Activated CD8-positive, alpha-beta T cell treated with anti-CD3 and anti-CD28 coated beads for 36 hours (primary cell): ENCODE data around the gene IRF1. TPM values are rescaled to one million over a fixed set of nuclear protein-coding genes. Genes with fewer than 3 reads are reported as not detected.

Experiments
- ATAC-seq: fragments of 200-7000 bp; cut with Tn5 transposase; one replicate; pipeline ENCODE4 v1.10.0; 2021; ENCODE audit warnings: mild to moderate bottlenecking, moderate library complexity
- CTCF ChIA-PET: fragments of 350-600 bp; sonication (Branson Sonifier 250); formaldehyde crosslinking; loops from one replicate; lab custom pipeline; 2021; ENCODE audit warnings: antibody characterized with exemption; lab: Charles Lee
- POLR2A ChIA-PET: fragments of 350-600 bp; sonication (Branson Sonifier 250); formaldehyde crosslinking; loops from one replicate; lab custom pipeline; 2021; ENCODE audit warnings: antibody characterized with exemption; lab: Charles Lee
- DNase-seq: peaks from one replicate; pipeline ENCODE4 v3.0.0-alpha.2; 2020
- H3K27ac Mint-ChIP-seq: one replicate; pipeline ENCODE4 v1.8.0; 2021; ENCODE audit warnings: mild to moderate bottlenecking, mixed read lengths
- H3K27me3 Mint-ChIP-seq: one replicate; pipeline ENCODE4 v1.8.0; 2021; ENCODE audit warnings: mixed read lengths
- H3K36me3 Mint-ChIP-seq: one replicate; pipeline ENCODE4 v1.8.0; 2021; ENCODE audit warnings: low read depth, mixed read lengths
- H3K4me1 Mint-ChIP-seq: one replicate; pipeline ENCODE4 v1.8.0; 2021; ENCODE audit warnings: low read depth, mixed read lengths
- H3K4me3 Mint-ChIP-seq: one replicate; pipeline ENCODE4 v1.8.0; 2021; ENCODE audit warnings: mild to moderate bottlenecking, moderate library complexity, mixed read lengths
- H3K9me3 Mint-ChIP-seq: one replicate; pipeline ENCODE4 v1.8.0; 2021; ENCODE audit warnings: mixed read lengths
- intact Hi-C: fragments of 100-400 bp; cut with micrococcal nuclease; formaldehyde crosslinking; loops from one replicate; pipeline ENCODE4 v1.10.0; 2022
- total RNA-seq, 2 experiments: library from RNA; stranded (reverse); gene quantifications; one replicate each; pipeline ENCODE4 v1.2.3, GENCODE V29; 2021
- TF ChIP-seq, protein P1 (sequence below): fragments of 200-600 bp; IDR thresholded peaks from one replicate; pipeline ENCODE4 v1.8.0; 2022; ENCODE audit warnings: antibody characterized with exemption, mild to moderate bottlenecking

IRF1 gene
- total RNA-seq, 2 experiments from 2014 or later: 121 to 128 TPM

GRCh38 chr5:132501629-132501956, 11.0 kb upstream of the IRF1 start:
- H3K9me3 Mint-ChIP-seq: no peaks in the 10 kb centered on the region
- H3K4me3 Mint-ChIP-seq: no peak overlapping the region
- ChIA-PET POLR2A (interaction anchor here (0.8 to 36.6 kb wide), 6 partner anchors 10 to 114 kb away, joined by 4 to 1641 read pairs (median 54); partner anchors contain the start of gene IRF1), CTCF (interaction anchor here (0.6 to 13.9 kb wide), 28 partner anchors 8 to 437 kb away, joined by 3 to 342 read pairs (median 8); partner anchors contain the start of genes KIF3A and SLC22A5)
- peaks cover 36% of the 10 kb centered on the region for H3K4me1 Mint-ChIP-seq
- DNase-seq: no peak
- TF ChIP-seq, protein P1, sequence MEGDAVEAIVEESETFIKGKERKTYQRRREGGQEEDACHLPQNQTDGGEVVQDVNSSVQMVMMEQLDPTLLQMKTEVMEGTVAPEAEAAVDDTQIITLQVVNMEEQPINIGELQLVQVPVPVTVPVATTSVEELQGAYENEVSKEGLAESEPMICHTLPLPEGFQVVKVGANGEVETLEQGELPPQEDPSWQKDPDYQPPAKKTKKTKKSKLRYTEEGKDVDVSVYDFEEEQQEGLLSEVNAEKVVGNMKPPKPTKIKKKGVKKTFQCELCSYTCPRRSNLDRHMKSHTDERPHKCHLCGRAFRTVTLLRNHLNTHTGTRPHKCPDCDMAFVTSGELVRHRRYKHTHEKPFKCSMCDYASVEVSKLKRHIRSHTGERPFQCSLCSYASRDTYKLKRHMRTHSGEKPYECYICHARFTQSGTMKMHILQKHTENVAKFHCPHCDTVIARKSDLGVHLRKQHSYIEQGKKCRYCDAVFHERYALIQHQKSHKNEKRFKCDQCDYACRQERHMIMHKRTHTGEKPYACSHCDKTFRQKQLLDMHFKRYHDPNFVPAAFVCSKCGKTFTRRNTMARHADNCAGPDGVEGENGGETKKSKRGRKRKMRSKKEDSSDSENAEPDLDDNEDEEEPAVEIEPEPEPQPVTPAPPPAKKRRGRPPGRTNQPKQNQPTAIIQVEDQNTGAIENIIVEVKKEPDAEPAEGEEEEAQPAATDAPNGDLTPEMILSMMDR: no peak
- ATAC-seq: no peak
- H3K36me3 Mint-ChIP-seq: no peaks in the 10 kb centered on the region
- H3K27me3 Mint-ChIP-seq: peaks cover 4% of the 10 kb centered on the region
- intact Hi-C loops: loop anchor here (1.0 to 10.0 kb wide), 2 partner anchors 115 to 227 kb away; no protein-coding TSS in a partner anchor
- no peak overlapping the region for H3K27ac Mint-ChIP-seq

DNA sequence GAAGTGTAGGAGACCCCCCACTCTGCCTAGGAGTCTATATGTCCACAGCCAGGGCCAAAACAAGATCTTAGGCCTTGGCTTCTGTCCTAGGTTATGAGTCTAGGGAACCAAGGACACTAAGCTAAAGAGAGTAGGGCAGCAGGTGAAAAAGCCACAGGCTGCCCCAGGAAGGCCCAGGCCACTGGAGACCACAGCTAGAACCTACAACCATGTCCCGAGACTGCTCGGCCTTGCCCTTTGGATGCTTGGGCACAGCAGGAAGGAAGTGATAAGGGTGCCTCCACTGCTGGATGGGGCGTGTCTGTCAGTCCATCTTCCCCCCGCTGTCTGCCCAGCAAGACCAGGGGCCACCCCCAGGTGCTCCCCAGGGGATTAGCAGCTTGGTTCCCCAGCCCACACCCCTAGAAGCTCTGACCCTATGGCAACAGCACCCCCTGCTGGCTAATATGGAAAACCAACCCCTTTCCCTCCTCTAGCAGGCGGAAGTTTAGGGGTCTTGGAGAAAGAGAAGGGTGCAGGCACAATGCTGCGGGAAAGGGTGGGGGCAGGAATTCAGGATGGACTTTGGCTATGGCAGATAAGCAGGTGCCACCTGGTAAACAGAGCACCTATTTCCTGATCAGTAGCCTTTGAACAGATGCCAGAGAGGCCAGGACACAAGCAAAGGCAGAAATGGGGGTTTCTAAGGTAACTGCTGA, 10.5 kb upstream of the IRF1 start:
- no peaks in the 10 kb centered on the region for H3K9me3 Mint-ChIP-seq
- no peak overlapping the region for H3K4me3 Mint-ChIP-seq
- H3K27ac Mint-ChIP-seq: peak overlapping the region; percentile 71
- intact Hi-C loops: loop anchor here (1.0 to 10.0 kb wide), 2 partner anchors 115 to 226 kb away; no protein-coding TSS in a partner anchor
- H3K36me3 Mint-ChIP-seq: no peaks in the 10 kb centered on the region
- DNase-seq: peak; percentile 83
- ChIA-PET CTCF (interaction anchor here (0.6 to 13.9 kb wide), 51 partner anchors 8 to 436 kb away, joined by 3 to 342 read pairs (median 5); partner anchors contain the start of genes IRF1, KIF3A and SLC22A5), POLR2A (interaction anchor here (0.8 to 36.6 kb wide), 9 partner anchors 11 to 231 kb away, joined by 3 to 1641 read pairs (median 4); partner anchors contain the start of gene IRF1)
- H3K4me1 Mint-ChIP-seq: peaks cover 36% of the 10 kb centered on the region
- peaks cover under 1% of the 10 kb centered on the region for H3K27me3 Mint-ChIP-seq
- TF ChIP-seq, protein P1: peak; percentile 89
- ATAC-seq: peak; percentile 40

DNA sequence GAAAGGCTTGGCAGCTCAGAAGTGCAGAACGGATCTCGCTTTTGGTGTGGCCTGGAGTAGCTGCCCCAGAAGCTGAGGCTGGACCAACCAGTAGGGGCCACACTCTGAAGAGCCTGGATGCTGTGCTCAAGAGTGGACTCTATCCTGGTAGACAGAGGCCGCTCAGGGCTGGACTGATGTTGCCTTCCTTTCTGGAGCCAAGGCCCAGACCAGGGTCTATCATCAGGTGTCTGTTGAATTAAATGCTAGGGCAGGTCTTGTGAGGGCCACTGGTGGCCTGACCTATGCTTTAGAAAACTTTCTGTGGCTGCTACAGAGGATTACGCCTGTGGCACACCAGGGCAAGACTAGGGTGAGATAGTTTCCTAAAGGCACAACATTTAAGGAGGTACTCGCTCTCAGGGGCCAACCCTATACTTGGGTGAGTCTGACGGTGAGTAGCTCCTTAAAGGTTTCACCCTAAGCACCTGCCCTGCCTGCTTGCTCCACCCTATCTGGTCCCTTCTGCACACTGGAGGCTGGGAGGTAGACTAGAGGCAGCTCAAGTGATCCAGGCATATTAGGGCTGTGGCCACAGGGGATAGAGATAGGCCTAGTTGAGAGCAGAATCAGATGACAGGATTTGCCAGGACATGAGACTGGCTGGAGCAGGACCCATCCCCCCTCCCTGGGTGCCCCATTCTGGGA, 9.8 kb upstream of the IRF1 start:
- Mint-ChIP-seq H3K27ac (no peak overlapping the region), H3K4me1 (peaks cover 36% of the 10 kb centered on the region), H3K36me3 (no peaks in the 10 kb centered on the region), H3K4me3 (no peak overlapping the region), H3K9me3 (no peaks in the 10 kb centered on the region), H3K27me3 (no peaks in the 10 kb centered on the region)
- DNase-seq (peak; percentile 37), ATAC-seq (no peak)
- TF ChIP-seq, protein P1: no peak
- POLR2A ChIA-PET: interaction anchor here (0.8 to 36.6 kb wide), 9 partner anchors 24 to 232 kb away, joined by 3 to 1641 read pairs (median 4); partner anchors contain the start of genes IRF1 and SLC22A5
- intact Hi-C loops: loop anchor here (10.0 kb wide), 1 partner anchor 226 kb away; no protein-coding TSS in a partner anchor
- CTCF ChIA-PET: interaction anchor here (0.6 to 13.9 kb wide), 51 partner anchors 9 to 435 kb away, joined by 3 to 342 read pairs (median 5); partner anchors contain the start of genes IRF1, KIF3A and SLC22A5

GRCh38 chr5:132499440-132500243, 9.1 kb upstream of the IRF1 start:
- DNase-seq (peak; percentile 35), ATAC-seq (no peak)
- CTCF ChIA-PET: interaction anchor here (0.6 to 13.9 kb wide), 24 partner anchors 12 to 320 kb away, joined by 3 to 342 read pairs (median 11); no protein-coding TSS in a partner anchor
- Mint-ChIP-seq H3K4me1 (peaks cover 41% of the 10 kb centered on the region), H3K27ac (peak overlapping the region; percentile 55), H3K36me3 (no peaks in the 10 kb centered on the region), H3K4me3 (no peak overlapping the region), H3K27me3 (no peaks in the 10 kb centered on the region), H3K9me3 (no peaks in the 10 kb centered on the region)
- intact Hi-C loops: loop anchor here (10.0 kb wide), 2 partner anchors 225 to 395 kb away; no protein-coding TSS in a partner anchor
- POLR2A ChIA-PET: interaction anchor here (0.6 to 36.6 kb wide), 8 partner anchors 23 to 248 kb away, joined by 3 to 1641 read pairs (median 10); partner anchors contain the start of genes CCNI2, IRF1 and SLC22A5
- TF ChIP-seq, protein P1: no peak
